HT1080 (cell line): ENCODE data around the gene GPX4. TPM values are rescaled to one million over a fixed set of nuclear protein-coding genes. Genes with fewer than 3 reads are reported as not detected.

Experiments used
- DNase-seq: peaks from one replicate; pipeline ENCODE4 v3.0.0-alpha.2; 2015; ENCODE audit warnings: low read depth
- total RNA-seq: library from RNA; depleted of rRNA; stranded (reverse); fragments of >200 nt; shearing (Covaris generic); gene quantifications from 2 replicates; pipeline ENCODE4 v1.2.3, GENCODE V29; 2014

GPX4 gene
- total RNA-seq, 1 experiment from 2014 or later: 221 TPM

GRCh38 chr19:1129535-1129934 lies 25.7 kb downstream of the GPX4 start:
- DNase-seq: no peak

GRCh38 chr19:1130771-1131717 lies 27.2 kb downstream of the GPX4 start:
- no peak for DNase-seq

GRCh38 chr19:1131718-1132551 lies 28.1 kb downstream of the GPX4 start:
- DNase-seq: peak; percentile 80

- DNase-seq: no peak
Observed at GRCh38 chr19:1132552-1133383, 29.0 kb downstream of the GPX4 start.

GRCh38 chr19:1133471-1133929 lies 29.7 kb downstream of the GPX4 start:
- no peak for DNase-seq

GRCh38 chr19:1134431-1134830 lies 30.6 kb downstream of the GPX4 start:
- no peak for DNase-seq

GRCh38 chr19:1135454-1135853 lies 31.7 kb downstream of the GPX4 start:
- no peak for DNase-seq

- DNase-seq: no peak
Observed at GRCh38 chr19:1136201-1136600, 32.4 kb downstream of the GPX4 start.

GRCh38 chr19:1136621-1137317 lies 33.0 kb downstream of the GPX4 start:
- no peak for DNase-seq

GRCh38 chr19:1138121-1138520 lies 34.3 kb downstream of the GPX4 start:
- DNase-seq: no peak

- DNase-seq: no peak
Observed at GRCh38 chr19:1139126-1139525, 35.3 kb downstream of the GPX4 start.

- no peak for DNase-seq
Observed at GRCh38 chr19:1140272-1141027, 36.7 kb downstream of the GPX4 start.

GRCh38 chr19:1141944-1142343 lies 38.1 kb downstream of the GPX4 start:
- no peak for DNase-seq

- no peak for DNase-seq
Observed at GRCh38 chr19:1143828-1144399, 40.1 kb downstream of the GPX4 start.

- no peak for DNase-seq
Observed at GRCh38 chr19:1144741-1145140, 40.9 kb downstream of the GPX4 start.

- no peak for DNase-seq
Observed at GRCh38 chr19:1145635-1146411, 42.0 kb downstream of the GPX4 start.

GRCh38 chr19:1146412-1146699 lies 42.6 kb downstream of the GPX4 start:
- DNase-seq: no peak

GRCh38 chr19:1146858-1147780 lies 43.3 kb downstream of the GPX4 start:
- no peak for DNase-seq
